OCI-LY7 (cell line): ENCODE measurements around the gene TXK. TPM values are rescaled to one million over a fixed set of nuclear protein-coding genes. Genes with fewer than 3 reads are reported as not detected.

Source experiments
- BruUV-seq: library from RNA; stranded (reverse); fragments of 400-500 nt; replicated peaks from 2 replicates; lab custom pipeline; 2021; lab: Mats Ljungman, UMichigan
- CTCF ChIA-PET: fragments of 300-600 bp; sonication (Branson Sonifier 250); formaldehyde crosslinking; loops from one replicate; lab custom pipeline; 2022; ENCODE audit warnings: antibody characterized with exemption; ENCODE audit not compliant: unreplicated experiment; lab: Charles Lee
- POLR2A ChIA-PET: fragments of 300-600 bp; sonication (Branson Sonifier 250); formaldehyde crosslinking; loops from one replicate; lab custom pipeline; 2022; ENCODE audit warnings: antibody characterized with exemption; lab: Charles Lee
- DNase-seq: peaks from one replicate; pipeline ENCODE4 v3.0.0-alpha.2; 2015; ENCODE audit warnings: low spot score
- H2AFZ ChIP-seq: fragments of 200-600 bp; sonication (generic), shearing (Covaris generic); 2 replicates; pipeline ENCODE4 v1.6.1; 2014; ENCODE audit warnings: mild to moderate bottlenecking, antibody characterized with exemption, low read length, moderate library complexity
- H3K27ac ChIP-seq: fragments of 200-600 bp; sonication (generic); 2 replicates; pipeline ENCODE4 v1.5.1; 2014; ENCODE audit warnings: mixed run types, low read depth, mild to moderate bottlenecking, moderate library complexity, low read length, inconsistent platforms; ENCODE audit not compliant: poor library complexity, severe bottlenecking
- H3K36me3 ChIP-seq: fragments of 200-600 bp; sonication (generic); 2 replicates; pipeline ENCODE4 v1.6.1; 2014; ENCODE audit warnings: mild to moderate bottlenecking, antibody characterized with exemption, low read length, moderate library complexity, mixed read lengths; ENCODE audit not compliant: insufficient read depth
- H3K4me1 ChIP-seq: fragments of 200-600 bp; sonication (generic); 2 replicates; pipeline ENCODE4 v1.5.1; 2014; ENCODE audit warnings: mild to moderate bottlenecking, low read length; ENCODE audit not compliant: insufficient read depth, poor library complexity, severe bottlenecking
- H3K4me2 ChIP-seq: fragments of 200-600 bp; sonication (generic); 2 replicates; pipeline ENCODE4 v1.6.1; 2014; ENCODE audit warnings: mild to moderate bottlenecking, low read length
- H3K4me3 ChIP-seq: fragments of 200-600 bp; sonication (generic); 2 replicates; pipeline ENCODE4 v1.5.1; 2014; ENCODE audit warnings: mild to moderate bottlenecking, low read depth, low read length; ENCODE audit not compliant: poor library complexity, severe bottlenecking
- H3K79me2 ChIP-seq: fragments of 200-600 bp; sonication (generic); 2 replicates; pipeline ENCODE4 v1.6.1; 2016; ENCODE audit warnings: low read depth, mild to moderate bottlenecking, low read length, moderate library complexity, mixed read lengths; ENCODE audit not compliant: insufficient read depth
- H3K9me2 ChIP-seq: fragments of 200-600 bp; sonication (generic); 2 replicates; pipeline ENCODE4 v1.6.1; 2016; ENCODE audit warnings: mild to moderate bottlenecking, low read length, mixed read lengths; ENCODE audit not compliant: insufficient read depth
- H3K9me3 ChIP-seq: fragments of 200-600 bp; sonication (generic); 2 replicates; pipeline ENCODE4 v1.6.1; 2014; ENCODE audit warnings: mild to moderate bottlenecking, mixed run types, low read length, mixed read lengths
- H4K20me1 ChIP-seq: fragments of 200-600 bp; sonication (generic); 2 replicates; pipeline ENCODE4 v1.6.1; 2014; ENCODE audit warnings: mild to moderate bottlenecking, antibody characterized with exemption, low read length, moderate library complexity, mixed read lengths; ENCODE audit not compliant: insufficient read depth
- EZH2phosphoT487 ChIP-seq: fragments of 200-600 bp; sonication (generic); IDR thresholded peaks from 2 replicates; pipeline ENCODE4 v1.6.1; 2018; ENCODE audit warnings: low read depth, borderline replicate concordance, mild to moderate bottlenecking, mixed run types, antibody characterized with exemption, low read length, moderate library complexity, mixed read lengths
- intact Hi-C: fragments of 100-400 bp; cut with micrococcal nuclease; formaldehyde crosslinking; loops from one replicate; pipeline ENCODE4 v1.10.0; 2022; ENCODE audit not compliant: unreplicated experiment
- total RNA-seq, 2 experiments: library from RNA; depleted of rRNA in 1 of 2; stranded (reverse); fragments of >200 nt in 1 of 2; shearing (Covaris generic) in 1 of 2; gene quantifications; 2 replicates each; pipeline ENCODE4 v1.2.3, GENCODE V29; 2014 to 2022
- TF ChIP-seq, protein P1 (sequence below): fragments of 200-600 bp; sonication (generic); conservative IDR thresholded peaks from 2 replicates; pipeline ENCODE4 v1.5.1; 2014; ENCODE audit warnings: mild to moderate bottlenecking, antibody characterized with exemption, low read length, moderate library complexity, mixed read lengths

Gene TXK
- total RNA-seq, 2 experiments from 2014 or later: 0.11 TPM; not detected in 1

DNA sequence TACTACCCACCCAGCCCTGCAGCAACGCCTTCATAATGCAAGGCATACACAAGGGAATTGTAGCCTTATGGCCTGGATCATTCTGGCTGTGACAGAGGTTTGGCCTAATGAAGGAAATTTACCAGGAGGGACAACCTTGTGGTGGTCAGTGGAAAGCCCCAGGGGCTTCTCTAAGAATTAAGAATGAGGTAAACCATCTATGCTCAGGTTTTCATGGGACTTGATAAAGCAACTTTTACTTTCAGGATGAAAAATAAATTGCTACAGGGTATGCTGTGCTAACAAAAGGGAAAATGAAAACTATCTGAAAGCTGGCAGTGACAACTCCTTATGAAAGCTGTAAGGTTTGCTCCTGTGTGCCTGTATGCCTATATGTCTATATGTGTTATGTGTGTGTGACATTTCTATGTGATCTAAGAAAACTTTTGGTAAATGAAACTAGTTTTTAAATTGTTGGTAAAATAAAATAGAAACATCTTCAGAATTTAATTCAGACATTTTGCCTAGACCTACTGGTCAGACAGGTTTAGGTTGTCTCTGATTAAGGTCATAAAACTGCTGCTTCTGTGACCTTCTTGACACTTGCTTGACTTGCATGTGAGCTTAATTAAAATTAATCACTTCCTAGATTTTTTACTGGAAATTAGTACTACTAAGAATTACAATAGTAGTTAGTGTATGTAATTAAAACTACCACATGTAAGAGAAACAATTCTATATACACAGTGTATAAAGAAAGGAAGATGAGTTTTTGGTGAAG lies 19.9 kb upstream of the TXK start:
- Histone ChIP-seq H3K4me1 (no peaks in the 10 kb centered on the region), H2AFZ (no peak overlapping the region), H3K9me3 (peaks cover 25% of the 10 kb centered on the region), H3K36me3 (no peaks in the 10 kb centered on the region), H3K4me3 (no peak overlapping the region), H3K27ac (no peak overlapping the region), H3K4me2 (no peak overlapping the region), H3K79me2 (no peaks in the 10 kb centered on the region), H4K20me1 (no peaks in the 10 kb centered on the region), H3K9me2 (no peaks in the 10 kb centered on the region)
- ChIA-PET CTCF (no interaction called here), POLR2A (interaction anchor here (0.6 kb wide), 1 partner anchor 151 kb away, joined by 3 read pairs; no protein-coding TSS in a partner anchor)
- DNase-seq: no peak
- TF ChIP-seq, protein P1, sequence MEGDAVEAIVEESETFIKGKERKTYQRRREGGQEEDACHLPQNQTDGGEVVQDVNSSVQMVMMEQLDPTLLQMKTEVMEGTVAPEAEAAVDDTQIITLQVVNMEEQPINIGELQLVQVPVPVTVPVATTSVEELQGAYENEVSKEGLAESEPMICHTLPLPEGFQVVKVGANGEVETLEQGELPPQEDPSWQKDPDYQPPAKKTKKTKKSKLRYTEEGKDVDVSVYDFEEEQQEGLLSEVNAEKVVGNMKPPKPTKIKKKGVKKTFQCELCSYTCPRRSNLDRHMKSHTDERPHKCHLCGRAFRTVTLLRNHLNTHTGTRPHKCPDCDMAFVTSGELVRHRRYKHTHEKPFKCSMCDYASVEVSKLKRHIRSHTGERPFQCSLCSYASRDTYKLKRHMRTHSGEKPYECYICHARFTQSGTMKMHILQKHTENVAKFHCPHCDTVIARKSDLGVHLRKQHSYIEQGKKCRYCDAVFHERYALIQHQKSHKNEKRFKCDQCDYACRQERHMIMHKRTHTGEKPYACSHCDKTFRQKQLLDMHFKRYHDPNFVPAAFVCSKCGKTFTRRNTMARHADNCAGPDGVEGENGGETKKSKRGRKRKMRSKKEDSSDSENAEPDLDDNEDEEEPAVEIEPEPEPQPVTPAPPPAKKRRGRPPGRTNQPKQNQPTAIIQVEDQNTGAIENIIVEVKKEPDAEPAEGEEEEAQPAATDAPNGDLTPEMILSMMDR: no peak
- no peak for TF ChIP-seq EZH2phosphoT487
- intact Hi-C loops: no loop called here
- no TSS peak for BruUV-seq

DNA sequence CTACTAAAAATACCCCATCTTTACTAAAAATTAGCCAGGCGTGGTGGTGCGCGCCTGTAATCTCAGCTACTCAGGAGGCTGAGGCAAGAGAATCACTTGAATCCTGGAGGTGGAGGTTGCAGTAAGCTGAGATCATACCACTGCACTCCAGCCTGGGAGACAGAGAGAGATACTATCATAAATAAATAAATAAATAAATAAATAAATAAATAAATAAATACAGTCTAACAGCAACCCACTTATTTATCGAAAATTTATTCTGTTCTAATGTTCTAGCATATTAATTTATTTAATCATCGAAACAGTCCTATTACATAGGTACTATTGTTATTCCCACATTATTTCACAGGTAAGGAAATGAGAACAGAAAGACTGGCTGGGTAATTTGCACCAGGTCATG lies 18.2 kb upstream of the TXK start:
- Histone ChIP-seq H3K4me2 (no peak overlapping the region), H2AFZ (no peak overlapping the region), H3K79me2 (no peaks in the 10 kb centered on the region), H3K4me1 (no peaks in the 10 kb centered on the region), H3K36me3 (no peaks in the 10 kb centered on the region), H3K27ac (no peak overlapping the region), H3K9me2 (no peaks in the 10 kb centered on the region), H3K9me3 (peaks cover 25% of the 10 kb centered on the region), H3K4me3 (no peak overlapping the region), H4K20me1 (no peaks in the 10 kb centered on the region)
- POLR2A ChIA-PET: interaction anchor here (0.6 kb wide), 1 partner anchor 8 kb away, joined by 4 read pairs; no protein-coding TSS in a partner anchor
- BruUV-seq: no TSS peak
- TF ChIP-seq, protein P1: no peak
- no peak for TF ChIP-seq EZH2phosphoT487
- DNase-seq: no peak
- CTCF ChIA-PET: no interaction called here
- intact Hi-C loops: no loop called here

DNA sequence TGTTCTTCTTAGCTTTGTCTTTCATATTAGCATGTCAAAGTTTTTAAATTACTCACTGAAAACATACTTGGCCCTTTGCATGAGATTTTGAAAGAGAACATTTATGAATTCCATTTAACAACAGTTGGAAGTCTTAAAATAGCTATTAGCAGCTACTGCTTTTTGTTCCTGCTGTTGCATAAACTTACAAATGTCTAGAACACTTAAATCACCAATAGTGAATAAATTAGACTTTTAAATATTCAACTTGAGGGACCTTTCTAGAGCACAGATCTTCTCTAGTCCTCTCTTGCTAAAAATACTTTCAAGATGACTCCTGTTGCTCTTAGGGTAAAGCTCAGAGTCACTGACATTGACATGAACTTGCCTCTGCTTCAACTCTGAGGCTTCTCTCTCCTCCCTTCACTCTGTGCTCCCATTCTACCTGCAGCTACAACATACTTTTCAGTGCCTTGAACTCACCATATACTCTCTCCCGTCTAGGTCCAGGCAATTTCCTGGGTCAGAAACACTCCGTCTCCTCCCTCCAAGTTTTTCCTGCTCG lies 15.8 kb upstream of the TXK start:
- H3K9me3 ChIP-seq: peaks cover 14% of the 10 kb centered on the region
- no peak overlapping the region for H3K4me2 ChIP-seq
- BruUV-seq: no TSS peak
- H2AFZ ChIP-seq: no peak overlapping the region
- ChIA-PET POLR2A (interaction anchor here (0.6 to 1.0 kb wide), 2 partner anchors 8 to 38 kb away, joined by 3 read pairs; no protein-coding TSS in a partner anchor), CTCF (interaction anchor here (0.9 kb wide), 1 partner anchor 219 kb away, joined by 3 read pairs; no protein-coding TSS in a partner anchor)
- no peak overlapping the region for H3K4me3 ChIP-seq
- H3K4me1 ChIP-seq: no peaks in the 10 kb centered on the region
- no peaks in the 10 kb centered on the region for H3K9me2 ChIP-seq
- no peaks in the 10 kb centered on the region for H4K20me1 ChIP-seq
- no peak for DNase-seq
- intact Hi-C loops: no loop called here
- TF ChIP-seq EZH2phosphoT487: no peak
- TF ChIP-seq, protein P1: no peak
- H3K27ac ChIP-seq: no peak overlapping the region
- no peaks in the 10 kb centered on the region for H3K36me3 ChIP-seq
- H3K79me2 ChIP-seq: no peaks in the 10 kb centered on the region
